ENCODE measurements around the gene SOD1.

Gene SOD1

GRCh38 chr21:31706562-31706961 lies 47.1 kb downstream of the SOD1 start:
- no peak for TF ChIP-seq CTCF (conservative IDR thresholded peaks at IDR 0.05; ENCODE audit: low read depth, low read length)
- Histone ChIP-seq H3K4me3 (IDR thresholded peaks at IDR 0.05; ENCODE audit: insufficient read depth, low read depth, low read length) (no peak overlapping the region), H2AFZ (ENCODE audit: low read depth) (no peak overlapping the region), H3K9ac (no peak overlapping the region), H3K4me2 (no peak overlapping the region), H4K20me1 (ENCODE audit: insufficient read depth) (peaks cover 44% of the 10 kb centered on the region), H3K27me3 (ENCODE audit: insufficient read depth, low read depth) (no peaks in the 10 kb centered on the region), H3K36me3 (ENCODE audit: insufficient read depth) (peaks cover 5% of the 10 kb centered on the region; the same call in 1 of the 2 replicates), H3K79me2 (ENCODE audit: insufficient read depth, low read depth) (peaks cover 77% of the 10 kb centered on the region), H3K4me1 (ENCODE audit: low read depth, poor library complexity, severe bottlenecking) (peaks cover 16% of the 10 kb centered on the region), H3K27ac (no peak overlapping the region)

GRCh38 chr21:31707499-31707898 lies 48.0 kb downstream of the SOD1 start:
- no peak for TF ChIP-seq CTCF (conservative IDR thresholded peaks at IDR 0.05; ENCODE audit: low read depth, low read length)
- Histone ChIP-seq H3K4me2 (no peak overlapping the region), H2AFZ (ENCODE audit: low read depth) (no peak overlapping the region), H3K36me3 (ENCODE audit: insufficient read depth) (peaks cover 1% of the 10 kb centered on the region; the same call in 1 of the 2 replicates), H3K4me1 (ENCODE audit: low read depth, poor library complexity, severe bottlenecking) (peaks cover 18% of the 10 kb centered on the region), H3K27me3 (ENCODE audit: insufficient read depth, low read depth) (no peaks in the 10 kb centered on the region), H4K20me1 (ENCODE audit: insufficient read depth) (peaks cover 49% of the 10 kb centered on the region), H3K9ac (no peak overlapping the region), H3K4me3 (IDR thresholded peaks at IDR 0.05; ENCODE audit: insufficient read depth, low read depth, low read length) (no peak overlapping the region), H3K79me2 (ENCODE audit: insufficient read depth, low read depth) (peaks cover 86% of the 10 kb centered on the region), H3K27ac (no peak overlapping the region)

GRCh38 chr21:31708541-31708940 lies 49.0 kb downstream of the SOD1 start:
- H3K79me2 ChIP-seq (ENCODE audit: insufficient read depth, low read depth) = peaks cover 97% of the 10 kb centered on the region
- TF ChIP-seq CTCF (conservative IDR thresholded peaks at IDR 0.05; ENCODE audit: low read depth, low read length) = no peak
- H3K36me3 ChIP-seq (ENCODE audit: insufficient read depth) = no peaks in the 10 kb centered on the region
- H3K27ac ChIP-seq = no peak overlapping the region
- no peaks in the 10 kb centered on the region for H3K27me3 ChIP-seq (ENCODE audit: insufficient read depth, low read depth)
- peaks cover 18% of the 10 kb centered on the region for H3K4me1 ChIP-seq (ENCODE audit: low read depth, poor library complexity, severe bottlenecking)
- no peak overlapping the region for H3K9ac ChIP-seq
- peaks cover 55% of the 10 kb centered on the region for H4K20me1 ChIP-seq (ENCODE audit: insufficient read depth)
- H3K4me3 ChIP-seq (IDR thresholded peaks at IDR 0.05; ENCODE audit: insufficient read depth, low read depth, low read length) = no peak overlapping the region
- no peak overlapping the region for H3K4me2 ChIP-seq
- no peak overlapping the region for H2AFZ ChIP-seq (ENCODE audit: low read depth)

GRCh38 chr21:31710586-31710985 lies 51.1 kb downstream of the SOD1 start:
- Histone ChIP-seq H3K36me3 (ENCODE audit: insufficient read depth) (no peaks in the 10 kb centered on the region), H3K9ac (no peak overlapping the region), H3K4me3 (IDR thresholded peaks at IDR 0.05; ENCODE audit: insufficient read depth, low read depth, low read length) (no peak overlapping the region), H3K27me3 (ENCODE audit: insufficient read depth, low read depth) (no peaks in the 10 kb centered on the region), H4K20me1 (ENCODE audit: insufficient read depth) (peaks cover 74% of the 10 kb centered on the region), H3K79me2 (ENCODE audit: insufficient read depth, low read depth) (peaks cover 100% of the 10 kb centered on the region), H2AFZ (ENCODE audit: low read depth) (no peak overlapping the region), H3K4me2 (no peak overlapping the region), H3K4me1 (ENCODE audit: low read depth, poor library complexity, severe bottlenecking) (peaks cover 29% of the 10 kb centered on the region), H3K27ac (no peak overlapping the region)
- TF ChIP-seq CTCF (conservative IDR thresholded peaks at IDR 0.05; ENCODE audit: low read depth, low read length) = no peak
